ENCODE measurements around the gene DOHH. TPM values are rescaled to one million over a fixed set of nuclear protein-coding genes. Genes with fewer than 3 reads are reported as not detected.
"Not testable (repeated sequence)": the region's sequence is repeated elsewhere in the genome, so short reads cannot be mapped to it uniquely, and the experiment has no call there.

The DOHH gene
- total RNA-seq, 1 experiment from 2014 or later, result 24.9 TPM

DNA sequence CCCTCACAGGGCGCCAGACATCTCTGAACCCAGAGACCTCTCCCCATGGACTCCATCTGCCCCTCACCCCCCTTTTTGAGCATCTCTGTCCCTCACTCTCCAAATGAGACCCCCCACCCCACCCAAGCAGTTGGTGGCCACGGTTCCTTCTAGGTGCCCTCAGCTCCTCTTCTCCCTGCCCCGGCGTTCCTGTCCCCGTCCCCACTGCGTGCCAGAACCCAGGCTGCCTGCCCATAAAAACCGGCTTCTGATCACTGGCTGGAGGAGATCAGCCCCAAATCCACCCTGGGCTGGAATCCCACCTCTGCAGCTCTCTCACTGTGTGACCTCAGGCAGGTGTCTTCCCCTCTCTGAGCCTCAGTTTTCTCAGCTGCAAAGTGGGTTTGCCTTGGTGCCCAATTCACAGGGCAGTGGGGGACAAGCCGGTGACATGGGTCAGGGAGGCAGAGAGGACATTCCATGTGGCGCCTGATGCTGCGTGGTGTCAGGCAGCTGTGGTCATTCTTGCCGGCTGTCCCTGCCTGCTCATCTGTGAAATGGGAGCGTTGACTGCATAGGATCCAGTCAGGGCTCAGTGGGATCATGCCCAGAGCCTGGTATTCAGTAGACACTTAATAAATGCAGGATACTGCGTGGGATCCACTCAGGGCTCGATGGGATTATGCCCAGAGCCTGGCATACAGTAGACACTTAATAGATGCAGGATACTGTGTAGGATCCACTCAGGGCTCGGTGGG lies 45.6 kb downstream of the DOHH start:
- CTCF ChIA-PET, result interaction anchor here (0.7 kb wide), 1 partner anchor 16 kb away, joined by 3 read pairs; no protein-coding TSS in a partner anchor
- no peak for DNase-seq (ENCODE audit: low read depth, low spot score)
- H3K4me3 ChIP-seq (ENCODE audit: low read depth in 2 of 2, low read length in 2 of 2), result no peak overlapping the region
- H3K9me3 ChIP-seq (ENCODE audit: control insufficient read depth, insufficient read depth, low read depth, low read length), result no peaks in the 10 kb centered on the region
- BruUV-seq (replicated peaks), result no TSS peak
- in situ Hi-C loops (cut with HindIII; ENCODE audit: low pct_unique_long_range_greater_than_20kb, low sequenced_read_pairs) (no loop called here), intact Hi-C loops (cut with micrococcal nuclease; ENCODE audit: unreplicated experiment) (no loop called here)
- no peaks in the 10 kb centered on the region for H3K27me3 ChIP-seq (ENCODE audit: control insufficient read depth, insufficient read depth, low read length)
- POLR2A ChIA-PET, result no interaction called here
- H3K4me1 ChIP-seq (ENCODE audit: control insufficient read depth, insufficient read depth, low read length), result peaks cover 30% of the 10 kb centered on the region
- no peaks in the 10 kb centered on the region for H3K36me3 ChIP-seq (ENCODE audit: control insufficient read depth, insufficient read depth, low read length)
- no peak overlapping the region for H3K27ac ChIP-seq (ENCODE audit: low read length)
- no peak for ATAC-seq
- TF ChIP-seq, protein P1, sequence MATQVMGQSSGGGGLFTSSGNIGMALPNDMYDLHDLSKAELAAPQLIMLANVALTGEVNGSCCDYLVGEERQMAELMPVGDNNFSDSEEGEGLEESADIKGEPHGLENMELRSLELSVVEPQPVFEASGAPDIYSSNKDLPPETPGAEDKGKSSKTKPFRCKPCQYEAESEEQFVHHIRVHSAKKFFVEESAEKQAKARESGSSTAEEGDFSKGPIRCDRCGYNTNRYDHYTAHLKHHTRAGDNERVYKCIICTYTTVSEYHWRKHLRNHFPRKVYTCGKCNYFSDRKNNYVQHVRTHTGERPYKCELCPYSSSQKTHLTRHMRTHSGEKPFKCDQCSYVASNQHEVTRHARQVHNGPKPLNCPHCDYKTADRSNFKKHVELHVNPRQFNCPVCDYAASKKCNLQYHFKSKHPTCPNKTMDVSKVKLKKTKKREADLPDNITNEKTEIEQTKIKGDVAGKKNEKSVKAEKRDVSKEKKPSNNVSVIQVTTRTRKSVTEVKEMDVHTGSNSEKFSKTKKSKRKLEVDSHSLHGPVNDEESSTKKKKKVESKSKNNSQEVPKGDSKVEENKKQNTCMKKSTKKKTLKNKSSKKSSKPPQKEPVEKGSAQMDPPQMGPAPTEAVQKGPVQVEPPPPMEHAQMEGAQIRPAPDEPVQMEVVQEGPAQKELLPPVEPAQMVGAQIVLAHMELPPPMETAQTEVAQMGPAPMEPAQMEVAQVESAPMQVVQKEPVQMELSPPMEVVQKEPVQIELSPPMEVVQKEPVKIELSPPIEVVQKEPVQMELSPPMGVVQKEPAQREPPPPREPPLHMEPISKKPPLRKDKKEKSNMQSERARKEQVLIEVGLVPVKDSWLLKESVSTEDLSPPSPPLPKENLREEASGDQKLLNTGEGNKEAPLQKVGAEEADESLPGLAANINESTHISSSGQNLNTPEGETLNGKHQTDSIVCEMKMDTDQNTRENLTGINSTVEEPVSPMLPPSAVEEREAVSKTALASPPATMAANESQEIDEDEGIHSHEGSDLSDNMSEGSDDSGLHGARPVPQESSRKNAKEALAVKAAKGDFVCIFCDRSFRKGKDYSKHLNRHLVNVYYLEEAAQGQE (IDR thresholded peaks at IDR 0.05; ENCODE audit: insufficient read depth in 1 of 2, low read depth in 2 of 2, low read length in 1 of 2), result no peak
- no peak for TF ChIP-seq TCF7L2 (IDR thresholded peaks at IDR 0.05; ENCODE audit: low read depth, low read length)
- TF ChIP-seq POLR2AphosphoS5 (IDR thresholded peaks at IDR 0.05; ENCODE audit: low read depth, low read length), result no peak
- TF ChIP-seq SIN3A (IDR thresholded peaks at IDR 0.05; ENCODE audit: borderline replicate concordance, insufficient read depth, low read depth, low read length), result no peak
- TF ChIP-seq, protein P2, sequence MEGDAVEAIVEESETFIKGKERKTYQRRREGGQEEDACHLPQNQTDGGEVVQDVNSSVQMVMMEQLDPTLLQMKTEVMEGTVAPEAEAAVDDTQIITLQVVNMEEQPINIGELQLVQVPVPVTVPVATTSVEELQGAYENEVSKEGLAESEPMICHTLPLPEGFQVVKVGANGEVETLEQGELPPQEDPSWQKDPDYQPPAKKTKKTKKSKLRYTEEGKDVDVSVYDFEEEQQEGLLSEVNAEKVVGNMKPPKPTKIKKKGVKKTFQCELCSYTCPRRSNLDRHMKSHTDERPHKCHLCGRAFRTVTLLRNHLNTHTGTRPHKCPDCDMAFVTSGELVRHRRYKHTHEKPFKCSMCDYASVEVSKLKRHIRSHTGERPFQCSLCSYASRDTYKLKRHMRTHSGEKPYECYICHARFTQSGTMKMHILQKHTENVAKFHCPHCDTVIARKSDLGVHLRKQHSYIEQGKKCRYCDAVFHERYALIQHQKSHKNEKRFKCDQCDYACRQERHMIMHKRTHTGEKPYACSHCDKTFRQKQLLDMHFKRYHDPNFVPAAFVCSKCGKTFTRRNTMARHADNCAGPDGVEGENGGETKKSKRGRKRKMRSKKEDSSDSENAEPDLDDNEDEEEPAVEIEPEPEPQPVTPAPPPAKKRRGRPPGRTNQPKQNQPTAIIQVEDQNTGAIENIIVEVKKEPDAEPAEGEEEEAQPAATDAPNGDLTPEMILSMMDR (IDR thresholded peaks at IDR 0.05), result no peak

DNA sequence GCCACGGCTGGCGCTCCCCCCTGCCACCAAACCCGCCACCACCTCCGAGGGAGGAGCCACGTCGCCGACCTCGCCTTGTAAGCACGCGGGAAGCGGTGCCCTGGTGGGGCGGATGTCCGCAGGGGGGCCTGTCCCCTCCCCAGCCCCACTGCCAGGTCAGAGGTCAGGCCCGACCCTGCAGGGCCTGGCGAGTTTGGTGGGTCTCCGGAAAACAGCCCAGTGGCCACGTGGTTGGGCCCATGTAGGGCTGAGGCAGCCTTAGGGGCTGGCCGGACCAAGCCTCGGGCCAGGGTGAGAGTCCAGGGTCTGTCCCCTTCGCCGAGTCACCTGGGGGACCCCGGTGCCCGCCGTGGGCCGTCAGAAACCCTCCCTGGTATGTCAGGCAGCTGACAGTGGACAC lies 46.6 kb downstream of the DOHH start:
- TF ChIP-seq POLR2AphosphoS5 (IDR thresholded peaks at IDR 0.05; ENCODE audit: low read depth, low read length) (no peak), SIN3A (IDR thresholded peaks at IDR 0.05; ENCODE audit: borderline replicate concordance, insufficient read depth, low read depth, low read length) (no peak), TCF7L2 (IDR thresholded peaks at IDR 0.05; ENCODE audit: low read depth, low read length) (no peak)
- TF ChIP-seq, protein P1 (IDR thresholded peaks at IDR 0.05; ENCODE audit: insufficient read depth in 1 of 2, low read depth in 2 of 2, low read length in 1 of 2), result no peak
- TF ChIP-seq, protein P2 (IDR thresholded peaks at IDR 0.05), result no peak
- Histone ChIP-seq H3K36me3 (ENCODE audit: control insufficient read depth, insufficient read depth, low read length) (no peaks in the 10 kb centered on the region), H3K27ac (ENCODE audit: low read length) (no peak overlapping the region), H3K4me1 (ENCODE audit: control insufficient read depth, insufficient read depth, low read length) (peaks cover 26% of the 10 kb centered on the region), H3K4me3 (ENCODE audit: low read depth in 2 of 2, low read length in 2 of 2) (no peak overlapping the region), H3K9me3 (ENCODE audit: control insufficient read depth, insufficient read depth, low read depth, low read length) (no peaks in the 10 kb centered on the region), H3K27me3 (ENCODE audit: control insufficient read depth, insufficient read depth, low read length) (no peaks in the 10 kb centered on the region)
- ChIA-PET CTCF (interaction anchor here (0.7 kb wide), 1 partner anchor 17 kb away, joined by 3 read pairs; no protein-coding TSS in a partner anchor), POLR2A (no interaction called here)
- in situ Hi-C loops (cut with HindIII; ENCODE audit: low pct_unique_long_range_greater_than_20kb, low sequenced_read_pairs), result no loop called here
- no TSS peak for BruUV-seq (replicated peaks)
- ATAC-seq, result no peak
- DNase-seq (ENCODE audit: low read depth, low spot score), result no peak
- intact Hi-C loops (cut with micrococcal nuclease; ENCODE audit: unreplicated experiment), result no loop called here

DNA sequence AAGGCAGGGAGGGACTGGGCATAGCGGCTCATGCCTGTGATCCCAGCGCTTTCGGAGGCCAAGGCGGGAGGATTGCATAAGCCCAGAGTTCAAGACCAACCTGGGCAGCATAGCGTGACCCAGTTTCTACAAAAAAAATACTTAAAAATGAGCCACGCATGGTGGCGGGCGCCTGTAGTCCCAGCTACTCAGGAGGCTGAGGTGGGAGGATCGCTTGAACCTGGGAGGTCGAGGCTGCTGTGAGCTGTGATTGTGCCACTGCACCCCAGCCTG lies 47.6 kb downstream of the DOHH start:
- H3K27me3 ChIP-seq (ENCODE audit: control insufficient read depth, insufficient read depth, low read length); CTCF ChIA-PET; ATAC-seq; H3K4me3 ChIP-seq (ENCODE audit: low read depth in 2 of 2, low read length in 2 of 2); POLR2A ChIA-PET; H3K9me3 ChIP-seq (ENCODE audit: control insufficient read depth, insufficient read depth, low read depth, low read length); H3K36me3 ChIP-seq (ENCODE audit: control insufficient read depth, insufficient read depth, low read length); DNase-seq (ENCODE audit: low read depth, low spot score); intact Hi-C loops (cut with micrococcal nuclease; ENCODE audit: unreplicated experiment); in situ Hi-C loops (cut with HindIII; ENCODE audit: low pct_unique_long_range_greater_than_20kb, low sequenced_read_pairs); H3K27ac ChIP-seq (ENCODE audit: low read length); BruUV-seq (replicated peaks): not testable (repeated sequence)
- H3K4me1 ChIP-seq (ENCODE audit: control insufficient read depth, insufficient read depth, low read length), result peaks cover 21% of the 10 kb centered on the region

All from Panc1 (cell line).